WERI-Rb-1 (cell line): ENCODE data around the gene ACOX2.

ENCODE experiments used
- DNase-seq: peaks from one replicate; pipeline ENCODE4 v3.0.0-alpha.2; 2020
- H3K27ac ChIP-seq: fragments of 250-450 bp; sonication (Bioruptor Pico); 2 replicates; pipeline ENCODE4 v1.5.1; 2020; ENCODE audit warnings: mild to moderate bottlenecking, moderate library complexity
- H3K27me3 ChIP-seq: fragments of 250-450 bp; sonication (Bioruptor Pico); 2 replicates; pipeline ENCODE4 v1.5.1; 2021; ENCODE audit warnings: mild to moderate bottlenecking, low read depth, moderate library complexity; ENCODE audit not compliant: insufficient read depth, severe bottlenecking
- H3K36me3 ChIP-seq: fragments of 250-450 bp; sonication (Bioruptor Pico); 2 replicates; pipeline ENCODE4 v1.5.1; 2020; ENCODE audit warnings: mild to moderate bottlenecking, moderate library complexity
- H3K4me3 ChIP-seq: 2 replicates; pipeline ENCODE4 v1.5.1; 2011; ENCODE audit warnings: low read depth, mild to moderate bottlenecking, control low read depth, low read length
- H3K9me3 ChIP-seq: fragments of 250-450 bp; sonication (Bioruptor Pico); 2 replicates; pipeline ENCODE4 v1.5.1; 2021; ENCODE audit warnings: mild to moderate bottlenecking, moderate library complexity; ENCODE audit not compliant: severe bottlenecking
- TF ChIP-seq, protein P1 (sequence below): IDR thresholded peaks from 2 replicates; pipeline ENCODE4 v1.5.1; 2011; ENCODE audit warnings: low read depth, mild to moderate bottlenecking, control low read depth, inconsistent platforms, low read length

The ACOX2 gene

DNA sequence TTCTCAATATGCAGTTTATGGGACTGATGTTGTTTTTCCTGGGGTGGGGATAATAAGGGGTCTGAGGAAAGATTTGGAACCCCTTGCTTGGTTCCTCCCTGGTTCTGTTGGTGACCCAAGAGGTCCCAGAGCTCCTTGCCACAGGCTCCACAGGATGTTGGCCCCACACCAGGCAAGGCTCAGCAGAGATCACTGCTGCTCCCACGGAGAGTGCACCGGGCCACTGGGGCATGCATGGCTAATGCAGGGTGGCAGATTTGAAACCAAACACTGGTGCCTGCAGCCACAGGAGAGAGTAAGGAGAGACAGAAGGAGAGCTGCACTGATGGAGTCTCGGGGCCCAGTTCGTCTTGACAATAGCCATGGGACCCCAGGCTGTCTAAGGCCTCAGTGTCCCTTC lies 37.7 kb upstream of the ACOX2 start:
- H3K9me3 ChIP-seq: no peaks in the 10 kb centered on the region
- TF ChIP-seq, protein P1, sequence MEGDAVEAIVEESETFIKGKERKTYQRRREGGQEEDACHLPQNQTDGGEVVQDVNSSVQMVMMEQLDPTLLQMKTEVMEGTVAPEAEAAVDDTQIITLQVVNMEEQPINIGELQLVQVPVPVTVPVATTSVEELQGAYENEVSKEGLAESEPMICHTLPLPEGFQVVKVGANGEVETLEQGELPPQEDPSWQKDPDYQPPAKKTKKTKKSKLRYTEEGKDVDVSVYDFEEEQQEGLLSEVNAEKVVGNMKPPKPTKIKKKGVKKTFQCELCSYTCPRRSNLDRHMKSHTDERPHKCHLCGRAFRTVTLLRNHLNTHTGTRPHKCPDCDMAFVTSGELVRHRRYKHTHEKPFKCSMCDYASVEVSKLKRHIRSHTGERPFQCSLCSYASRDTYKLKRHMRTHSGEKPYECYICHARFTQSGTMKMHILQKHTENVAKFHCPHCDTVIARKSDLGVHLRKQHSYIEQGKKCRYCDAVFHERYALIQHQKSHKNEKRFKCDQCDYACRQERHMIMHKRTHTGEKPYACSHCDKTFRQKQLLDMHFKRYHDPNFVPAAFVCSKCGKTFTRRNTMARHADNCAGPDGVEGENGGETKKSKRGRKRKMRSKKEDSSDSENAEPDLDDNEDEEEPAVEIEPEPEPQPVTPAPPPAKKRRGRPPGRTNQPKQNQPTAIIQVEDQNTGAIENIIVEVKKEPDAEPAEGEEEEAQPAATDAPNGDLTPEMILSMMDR: no peak

DNA sequence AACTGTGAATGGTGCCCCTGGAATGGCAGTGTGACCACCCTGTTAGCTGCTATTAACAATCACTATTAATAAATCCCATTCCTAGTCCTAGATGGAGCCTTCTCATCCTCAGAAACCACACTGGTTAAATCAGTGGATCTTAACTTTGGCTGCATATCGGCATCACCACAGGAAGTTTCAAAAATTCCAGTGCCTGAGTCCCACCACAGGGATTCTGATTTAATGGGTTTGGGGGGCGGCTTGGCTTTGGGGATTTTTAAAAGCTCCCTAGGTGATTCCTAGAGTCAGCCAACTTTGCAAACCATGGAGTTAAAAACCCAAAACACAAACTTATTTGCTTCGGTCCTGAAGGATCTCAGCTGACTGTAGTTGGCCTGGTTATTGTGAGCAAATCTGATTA lies 37.1 kb upstream of the ACOX2 start:
- H3K4me3 ChIP-seq: no peak overlapping the region
- no peaks in the 10 kb centered on the region for H3K36me3 ChIP-seq
- H3K9me3 ChIP-seq: no peaks in the 10 kb centered on the region
- TF ChIP-seq, protein P1: no peak
- no peaks in the 10 kb centered on the region for H3K27me3 ChIP-seq
- H3K27ac ChIP-seq: no peak overlapping the region
- DNase-seq: no peak

More for the DNA sequence above, 37.7 kb upstream of the ACOX2 start:
- H3K4me3 ChIP-seq: no peak overlapping the region
- H3K27me3 ChIP-seq: no peaks in the 10 kb centered on the region
- no peak for DNase-seq
- H3K27ac ChIP-seq: no peak overlapping the region
- no peaks in the 10 kb centered on the region for H3K36me3 ChIP-seq

DNA sequence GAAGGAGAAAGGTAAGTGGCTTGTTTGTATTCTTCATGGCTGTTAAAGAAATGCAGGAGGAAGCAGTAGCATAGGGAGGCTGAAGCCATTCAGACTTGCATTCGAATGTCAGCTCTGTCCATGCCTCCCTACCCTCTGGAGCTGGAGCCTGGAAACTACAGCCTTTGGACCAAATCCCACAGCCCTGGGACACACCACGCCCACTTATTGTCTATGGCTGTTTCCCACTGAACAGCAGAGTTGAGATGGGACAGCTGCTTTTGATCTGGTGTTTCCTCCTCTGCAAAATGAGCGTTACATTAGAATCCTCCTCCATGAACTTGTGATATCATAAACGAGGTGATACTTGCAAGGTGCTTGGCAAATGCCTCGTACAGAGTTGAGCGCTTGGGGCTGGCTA lies 36.6 kb upstream of the ACOX2 start:
- Histone ChIP-seq H3K36me3 (no peaks in the 10 kb centered on the region), H3K27ac (no peak overlapping the region), H3K27me3 (no peaks in the 10 kb centered on the region), H3K4me3 (no peak overlapping the region), H3K9me3 (no peaks in the 10 kb centered on the region)
- TF ChIP-seq, protein P1: no peak
- DNase-seq: no peak

DNA sequence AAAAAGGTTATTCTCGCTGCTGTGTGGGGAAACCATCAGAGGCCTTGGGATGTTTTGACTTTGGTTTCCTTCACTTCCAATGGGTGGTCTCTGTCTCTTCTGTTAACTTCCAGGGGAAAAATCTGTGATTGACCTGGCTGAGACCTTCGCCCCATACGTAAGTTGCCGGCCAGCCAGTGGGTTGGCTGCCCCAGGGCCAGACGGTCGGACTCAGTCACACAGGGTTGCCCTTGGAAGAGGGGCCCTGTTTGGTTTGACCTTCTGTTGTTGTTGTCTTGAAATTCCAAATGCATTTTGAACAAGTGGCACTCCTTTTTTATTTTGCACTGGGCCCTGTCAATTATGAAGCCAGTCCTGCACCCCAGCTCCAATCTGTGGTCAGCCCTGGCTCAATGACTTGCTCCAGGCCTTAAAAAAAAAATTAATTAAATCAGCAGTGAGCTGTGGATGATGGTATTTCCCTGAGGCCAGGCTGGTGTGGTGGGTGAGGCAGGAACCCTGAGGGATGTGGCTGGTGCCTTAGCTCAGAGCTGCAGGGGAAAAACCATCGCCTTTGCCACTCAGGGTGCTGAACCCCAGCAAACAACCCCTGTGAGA lies 35.7 kb upstream of the ACOX2 start:
- TF ChIP-seq, protein P1: no peak
- H3K27me3 ChIP-seq: no peaks in the 10 kb centered on the region
- no peak for DNase-seq
- no peaks in the 10 kb centered on the region for H3K36me3 ChIP-seq
- H3K4me3 ChIP-seq: no peak overlapping the region
- H3K9me3 ChIP-seq: no peaks in the 10 kb centered on the region
- no peak overlapping the region for H3K27ac ChIP-seq

DNA sequence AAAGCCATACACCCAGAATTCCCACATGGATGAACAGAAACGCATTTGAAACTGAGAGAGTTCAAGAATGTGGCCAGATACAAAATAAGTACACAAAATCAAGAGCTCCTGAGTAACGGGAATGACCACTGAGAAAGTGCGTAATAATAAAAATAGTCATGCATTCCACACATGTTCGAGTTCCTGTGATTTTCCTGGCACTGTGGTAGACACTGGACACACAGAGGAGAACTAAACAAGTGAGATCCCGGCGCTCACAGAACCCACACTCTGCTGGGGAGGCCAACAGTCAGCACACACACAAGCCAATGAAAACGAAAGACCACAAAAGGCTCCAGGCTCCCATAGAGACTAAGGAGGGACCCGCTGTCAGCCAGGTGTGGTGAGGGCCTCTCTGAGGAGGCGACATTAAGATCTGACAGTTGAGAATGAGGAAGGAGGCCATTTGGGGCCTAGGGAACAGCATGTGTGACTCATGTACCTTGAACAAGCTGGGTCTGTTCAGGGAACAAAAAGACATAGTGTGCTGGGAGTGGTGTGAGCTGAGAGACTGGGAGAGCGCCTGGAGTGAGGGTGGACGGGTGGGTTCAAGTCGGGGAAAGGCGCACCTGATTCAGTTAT lies 35.1 kb upstream of the ACOX2 start:
- Histone ChIP-seq H3K27me3 (no peaks in the 10 kb centered on the region), H3K36me3 (no peaks in the 10 kb centered on the region), H3K4me3 (no peak overlapping the region), H3K27ac (no peak overlapping the region), H3K9me3 (no peaks in the 10 kb centered on the region)
- TF ChIP-seq, protein P1: no peak
- no peak for DNase-seq

DNA sequence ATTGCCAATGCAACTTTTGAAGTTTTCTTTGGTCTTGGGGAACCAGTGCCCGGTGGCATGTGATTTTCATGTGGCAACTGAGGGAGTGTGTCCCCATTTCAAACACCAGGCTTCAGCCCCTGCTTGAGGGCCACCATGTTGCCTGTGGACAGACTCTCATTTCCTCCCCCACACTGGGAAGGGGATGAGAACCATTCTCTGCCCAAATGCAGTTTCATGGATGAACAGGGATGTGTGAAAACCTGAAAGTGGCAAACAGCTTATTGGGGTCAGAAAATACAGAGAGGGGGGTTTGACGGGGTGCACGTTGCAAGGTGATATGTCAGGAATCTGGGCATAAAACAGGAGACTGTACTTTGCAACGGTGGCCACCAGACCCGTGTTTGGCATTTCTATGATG lies 33.9 kb upstream of the ACOX2 start:
- Histone ChIP-seq H3K27ac (no peak overlapping the region), H3K9me3 (no peaks in the 10 kb centered on the region), H3K36me3 (no peaks in the 10 kb centered on the region), H3K4me3 (no peak overlapping the region), H3K27me3 (no peaks in the 10 kb centered on the region)
- no peak for DNase-seq
- TF ChIP-seq, protein P1: no peak
